Cortex of kidney (tissue), 1 donor: ENCODE data around the gene ADK.

Experiments
- DNase-seq: peaks from one replicate; lab custom pipeline; 2025; lab: John Stamatoyannopoulos, UW

Gene ADK

GRCh38 chr10:74743401-74743800 lies 592.4 kb downstream of the ADK start:
- DNase-seq = no peak

- DNase-seq = no peak
These were observed 594.4 kb downstream of the ADK start for GRCh38 chr10:74745449-74745848.

GRCh38 chr10:74746813-74747212 lies 595.8 kb downstream of the ADK start:
- no peak for DNase-seq

- no peak for DNase-seq
These were observed 597.5 kb downstream of the ADK start for GRCh38 chr10:74748468-74749031.

- no peak for DNase-seq
These were observed 599.8 kb downstream of the ADK start for GRCh38 chr10:74750848-74751274.

- no peak for DNase-seq
These were observed 601.5 kb downstream of the ADK start for GRCh38 chr10:74752371-74753040.

- no peak for DNase-seq
These were observed 602.6 kb downstream of the ADK start for GRCh38 chr10:74753442-74754211.

- no peak for DNase-seq
These were observed 603.4 kb downstream of the ADK start for GRCh38 chr10:74754381-74754821.

GRCh38 chr10:74755273-74755672 lies 604.3 kb downstream of the ADK start:
- no peak for DNase-seq
